HFFc6 (cell line): ENCODE results near the gene CLK3. TPM values are rescaled to one million over a fixed set of nuclear protein-coding genes. Genes with fewer than 3 reads are reported as not detected.
"Not testable (repeated sequence)": the region's sequence is repeated elsewhere in the genome, so short reads cannot be mapped to it uniquely, and the experiment has no call there.

Experiments used
- DNase-seq: peaks from one replicate; pipeline ENCODE4 v3.0.0-alpha.2; 2018
- H3K27ac Mint-ChIP-seq: 2 replicates; pipeline ENCODE4 v1.8.0; 2020; ENCODE audit warnings: mild to moderate bottlenecking, mixed read lengths
- H3K27me3 Mint-ChIP-seq: 2 replicates; pipeline ENCODE4 v1.8.0; 2021; ENCODE audit warnings: mild to moderate bottlenecking, moderate library complexity, mixed read lengths; ENCODE audit not compliant: insufficient read depth
- H3K36me3 Mint-ChIP-seq: 2 replicates; pipeline ENCODE4 v1.8.0; 2021; ENCODE audit warnings: low read depth, mixed read lengths
- H3K4me1 Mint-ChIP-seq: 2 replicates; pipeline ENCODE4 v1.8.0; 2020; ENCODE audit warnings: low read depth, mixed read lengths
- H3K4me3 Mint-ChIP-seq: 2 replicates; pipeline ENCODE4 v1.8.0; 2020; ENCODE audit warnings: mild to moderate bottlenecking, moderate library complexity, mixed read lengths
- H3K9me3 Mint-ChIP-seq: 2 replicates; pipeline ENCODE4 v1.8.0; 2020; ENCODE audit warnings: mild to moderate bottlenecking, mixed read lengths
- CTCF ChIP-seq: fragments of 200-600 bp; sonication (generic); IDR thresholded peaks from 2 replicates; pipeline ENCODE4 v1.5.0; 2021; ENCODE audit warnings: antibody characterized with exemption, mild to moderate bottlenecking
- total RNA-seq, 6 experiments: library from RNA; stranded (reverse); fragmentation: NEBNext Ultra II Directional; extraction: Animal tissue kit (Norgen Biotek cat#: 25700); gene quantifications; 2 replicates in 1 of 6; 3 replicates in 5 of 6; pipeline ENCODE4 v1.2.3, GENCODE V29; 2021

The CLK3 gene
- total RNA-seq, 6 experiments from 2014 or later, result 45.4 to 53.0 (median 46.9) TPM

- H3K27me3 Mint-ChIP-seq, result no peaks in the 10 kb centered on the region; the same call in 1 of the 2 replicates
- no peak for TF ChIP-seq CTCF
- peak; percentile 45 for DNase-seq
- no peaks in the 10 kb centered on the region for H3K9me3 Mint-ChIP-seq
- peaks cover 6% of the 10 kb centered on the region for H3K36me3 Mint-ChIP-seq
- H3K4me1 Mint-ChIP-seq, result peaks cover 39% of the 10 kb centered on the region
- peak overlapping the region; percentile 70 for H3K27ac Mint-ChIP-seq
- H3K4me3 Mint-ChIP-seq, result no peak overlapping the region
These were observed 37.9 kb downstream of the CLK3 start for GRCh38 chr15:74653426-74654102.

GRCh38 chr15:74655424-74655823 lies 39.8 kb downstream of the CLK3 start:
- H3K9me3 Mint-ChIP-seq, result no peaks in the 10 kb centered on the region
- no peak overlapping the region for H3K4me3 Mint-ChIP-seq
- no peaks in the 10 kb centered on the region; the same call in 1 of the 2 replicates for H3K27me3 Mint-ChIP-seq
- no peak for TF ChIP-seq CTCF
- peaks cover 39% of the 10 kb centered on the region for H3K4me1 Mint-ChIP-seq
- no peak overlapping the region for H3K27ac Mint-ChIP-seq
- no peak for DNase-seq
- H3K36me3 Mint-ChIP-seq, result peaks cover 6% of the 10 kb centered on the region

GRCh38 chr15:74656935-74657535 lies 41.4 kb downstream of the CLK3 start:
- peaks cover 6% of the 10 kb centered on the region for H3K36me3 Mint-ChIP-seq

GRCh38 chr15:74657846-74658245 lies 42.2 kb downstream of the CLK3 start:
- Mint-ChIP-seq H3K9me3 (no peaks in the 10 kb centered on the region), H3K36me3 (peaks cover 6% of the 10 kb centered on the region), H3K4me3 (peak overlapping the region; percentile 16; the same call in 1 of the 2 replicates), H3K4me1 (peaks cover 28% of the 10 kb centered on the region), H3K27me3 (no peaks in the 10 kb centered on the region; the same call in 1 of the 2 replicates), H3K27ac (peak overlapping the region; percentile 59)
- no peak for DNase-seq
- 0 out of 2 replicates have a peak, but pooled peaks have one; percentile 6 for TF ChIP-seq CTCF

More at GRCh38 chr15:74656935-74657535, 41.4 kb downstream of the CLK3 start:
- Mint-ChIP-seq H3K4me1 (peaks cover 28% of the 10 kb centered on the region), H3K9me3 (no peaks in the 10 kb centered on the region), H3K4me3 (no peak overlapping the region), H3K27me3 (no peaks in the 10 kb centered on the region; the same call in 1 of the 2 replicates), H3K27ac (no peak overlapping the region)
- TF ChIP-seq CTCF, result no peak
- no peak for DNase-seq

- not testable (repeated sequence) for DNase-seq, H3K36me3 Mint-ChIP-seq, H3K9me3 Mint-ChIP-seq, H3K27me3 Mint-ChIP-seq, H3K27ac Mint-ChIP-seq, H3K4me3 Mint-ChIP-seq
- H3K4me1 Mint-ChIP-seq, result peaks cover 37% of the 10 kb centered on the region
These were observed 45.6 kb downstream of the CLK3 start for GRCh38 chr15:74661280-74661679.
